ENCODE measurements around the gene P2RY2.

- TF ChIP-seq, protein P1, sequence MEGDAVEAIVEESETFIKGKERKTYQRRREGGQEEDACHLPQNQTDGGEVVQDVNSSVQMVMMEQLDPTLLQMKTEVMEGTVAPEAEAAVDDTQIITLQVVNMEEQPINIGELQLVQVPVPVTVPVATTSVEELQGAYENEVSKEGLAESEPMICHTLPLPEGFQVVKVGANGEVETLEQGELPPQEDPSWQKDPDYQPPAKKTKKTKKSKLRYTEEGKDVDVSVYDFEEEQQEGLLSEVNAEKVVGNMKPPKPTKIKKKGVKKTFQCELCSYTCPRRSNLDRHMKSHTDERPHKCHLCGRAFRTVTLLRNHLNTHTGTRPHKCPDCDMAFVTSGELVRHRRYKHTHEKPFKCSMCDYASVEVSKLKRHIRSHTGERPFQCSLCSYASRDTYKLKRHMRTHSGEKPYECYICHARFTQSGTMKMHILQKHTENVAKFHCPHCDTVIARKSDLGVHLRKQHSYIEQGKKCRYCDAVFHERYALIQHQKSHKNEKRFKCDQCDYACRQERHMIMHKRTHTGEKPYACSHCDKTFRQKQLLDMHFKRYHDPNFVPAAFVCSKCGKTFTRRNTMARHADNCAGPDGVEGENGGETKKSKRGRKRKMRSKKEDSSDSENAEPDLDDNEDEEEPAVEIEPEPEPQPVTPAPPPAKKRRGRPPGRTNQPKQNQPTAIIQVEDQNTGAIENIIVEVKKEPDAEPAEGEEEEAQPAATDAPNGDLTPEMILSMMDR (IDR thresholded peaks at IDR 0.05): no peak
- no peak for TF ChIP-seq USF2 (CRISPR knock-in tag; IDR thresholded peaks at IDR 0.05)
- no peak for TF ChIP-seq RELA (CRISPR knock-in tag; IDR thresholded peaks at IDR 0.05; ENCODE audit: borderline replicate concordance)
Observed at GRCh38 chr11:73217810-73218105, 323 bp upstream of the P2RY2 start.

All from WTC11 (cell line).